NCI-H128 (cell line): ENCODE data around the gene SHISA4.
"Not testable (repeated sequence)": the region's sequence is repeated elsewhere in the genome, so short reads cannot be mapped to it uniquely, and the experiment has no call there.

Experiments used
- DNase-seq: peaks from one replicate; lab custom pipeline; 2025; ENCODE audit not compliant: unreplicated experiment; lab: John Stamatoyannopoulos, UW

Gene SHISA4

GRCh38 chr1:201925301-201925567, 36.5 kb downstream of the SHISA4 start:
- no peak for DNase-seq

GRCh38 chr1:201925981-201926645, 37.4 kb downstream of the SHISA4 start:
- no peak for DNase-seq

GRCh38 chr1:201928266-201928665, 39.6 kb downstream of the SHISA4 start:
- no peak for DNase-seq

- DNase-seq: no peak
Observed at GRCh38 chr1:201930137-201930536, 41.4 kb downstream of the SHISA4 start.

GRCh38 chr1:201930803-201931202, 42.1 kb downstream of the SHISA4 start:
- DNase-seq: no peak

GRCh38 chr1:201933840-201934430, 45.2 kb downstream of the SHISA4 start:
- DNase-seq: no peak

- DNase-seq: no peak
Observed at GRCh38 chr1:201937624-201938213, 49.0 kb downstream of the SHISA4 start.

- DNase-seq: no peak
Observed at GRCh38 chr1:201938440-201939035, 49.8 kb downstream of the SHISA4 start.

GRCh38 chr1:201939148-201939547, 50.5 kb downstream of the SHISA4 start:
- DNase-seq: no peak

- no peak for DNase-seq
Observed at GRCh38 chr1:201939574-201939973, 50.9 kb downstream of the SHISA4 start.

GRCh38 chr1:201940316-201940715, 51.6 kb downstream of the SHISA4 start:
- not testable (repeated sequence) for DNase-seq

- DNase-seq: no peak
Observed at GRCh38 chr1:201941420-201942128, 52.9 kb downstream of the SHISA4 start.

- DNase-seq: no peak
Observed at GRCh38 chr1:201942129-201942495, 53.4 kb downstream of the SHISA4 start.
